HG02623 (cell line): ENCODE results near the gene AKAP10.
"Not testable (repeated sequence)": the region's sequence is repeated elsewhere in the genome, so short reads cannot be mapped to it uniquely, and the experiment has no call there.

Experiments used
- ATAC-seq: cut with Tn5 transposase; IDR thresholded peaks from one replicate; pipeline ENCODE4 v1.9.1; 2021; ENCODE audit warnings: moderate library complexity; ENCODE audit not compliant: unreplicated experiment

The AKAP10 gene, protein sequence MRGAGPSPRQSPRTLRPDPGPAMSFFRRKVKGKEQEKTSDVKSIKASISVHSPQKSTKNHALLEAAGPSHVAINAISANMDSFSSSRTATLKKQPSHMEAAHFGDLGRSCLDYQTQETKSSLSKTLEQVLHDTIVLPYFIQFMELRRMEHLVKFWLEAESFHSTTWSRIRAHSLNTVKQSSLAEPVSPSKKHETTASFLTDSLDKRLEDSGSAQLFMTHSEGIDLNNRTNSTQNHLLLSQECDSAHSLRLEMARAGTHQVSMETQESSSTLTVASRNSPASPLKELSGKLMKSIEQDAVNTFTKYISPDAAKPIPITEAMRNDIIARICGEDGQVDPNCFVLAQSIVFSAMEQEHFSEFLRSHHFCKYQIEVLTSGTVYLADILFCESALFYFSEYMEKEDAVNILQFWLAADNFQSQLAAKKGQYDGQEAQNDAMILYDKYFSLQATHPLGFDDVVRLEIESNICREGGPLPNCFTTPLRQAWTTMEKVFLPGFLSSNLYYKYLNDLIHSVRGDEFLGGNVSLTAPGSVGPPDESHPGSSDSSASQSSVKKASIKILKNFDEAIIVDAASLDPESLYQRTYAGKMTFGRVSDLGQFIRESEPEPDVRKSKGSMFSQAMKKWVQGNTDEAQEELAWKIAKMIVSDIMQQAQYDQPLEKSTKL

DNA sequence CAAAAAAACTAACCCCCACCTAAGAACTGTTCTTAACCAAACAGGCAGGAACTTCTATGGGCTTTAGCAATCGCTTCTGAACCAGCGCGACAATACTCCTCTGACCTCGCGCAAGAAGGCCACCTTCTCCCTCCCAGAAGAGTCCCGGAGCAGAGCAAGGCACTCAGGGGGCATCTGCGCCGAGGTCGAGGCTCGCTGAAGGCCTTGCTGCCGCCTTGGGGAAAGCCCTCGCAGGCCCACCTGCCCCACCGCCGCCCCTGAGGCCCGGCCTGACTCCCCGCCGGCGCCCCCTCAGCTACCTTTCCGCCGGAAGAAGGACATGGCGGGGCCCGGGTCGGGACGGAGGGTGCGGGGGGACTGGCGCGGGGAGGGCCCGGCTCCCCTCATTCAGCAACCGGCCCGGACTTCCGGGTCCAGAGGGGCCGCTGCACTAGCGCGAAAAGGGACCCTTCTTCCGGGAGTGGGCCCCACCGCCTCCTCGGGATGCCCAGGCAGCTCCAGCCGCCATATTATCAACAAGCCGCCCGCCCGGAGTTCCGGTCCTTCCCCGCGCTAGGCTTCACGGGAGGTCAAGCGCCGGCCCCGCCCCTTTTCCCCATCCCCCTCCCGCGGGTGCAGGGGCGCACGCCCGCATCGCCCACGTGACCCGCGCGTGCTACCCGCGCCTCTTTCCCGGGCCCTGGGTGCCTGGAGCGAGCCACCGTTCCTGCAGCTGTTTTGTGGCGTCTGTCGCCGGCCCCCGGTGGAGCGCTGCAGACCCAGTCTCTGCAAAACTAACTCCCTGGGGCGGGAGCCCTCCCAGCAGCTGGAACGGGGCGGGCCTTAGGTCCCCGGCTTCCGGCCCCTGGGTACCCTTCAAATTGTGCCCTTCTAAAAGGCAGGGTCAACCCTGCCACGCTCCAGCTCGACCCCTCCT is at the start of gene AKAP10:
Gene AKAP10 (minus strand): TSS at position 536 of the 916 bp plus-strand sequence. CDS start 149 bp downstream, at position 387.
- ATAC-seq: peak; percentile 77

DNA sequence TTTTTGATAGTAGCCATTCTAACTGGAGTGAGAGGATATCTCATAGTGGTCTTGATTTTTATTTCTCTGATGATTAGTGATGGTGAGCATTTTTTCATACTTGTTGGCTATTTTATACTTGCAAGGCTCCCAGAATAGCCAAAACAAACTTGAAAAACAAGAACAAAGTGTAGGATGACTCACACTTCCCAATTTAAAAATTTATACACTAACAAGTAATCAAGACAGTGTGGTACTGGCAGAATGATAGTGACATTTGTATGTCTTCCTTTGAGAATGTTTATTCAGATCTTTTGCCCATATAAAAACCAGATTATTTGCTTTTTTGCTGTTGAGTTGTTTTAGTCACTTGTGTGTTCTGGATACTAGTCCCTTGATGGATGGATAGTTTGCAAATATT is 49.3 kb upstream of the AKAP10 start:
- ATAC-seq: no peak

DNA sequence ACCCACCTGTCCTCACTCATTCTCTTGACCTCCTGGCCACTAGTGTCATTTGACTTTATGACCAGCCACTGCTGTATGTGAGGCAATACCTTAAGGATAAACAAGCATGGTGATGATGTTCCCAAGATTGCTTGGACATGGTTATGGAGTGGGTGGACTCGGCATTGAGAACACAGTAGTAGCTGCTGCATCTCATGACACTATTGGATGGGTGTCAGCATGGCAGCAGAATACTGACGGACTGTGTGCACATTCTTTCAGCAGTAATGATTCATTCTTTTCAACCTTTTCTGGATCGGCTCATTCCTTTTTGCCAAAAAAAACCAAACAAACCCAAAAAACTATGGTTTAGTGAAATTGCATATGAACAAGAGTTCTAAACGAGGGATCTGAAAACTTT is 45.1 kb upstream of the AKAP10 start:
- no peak for ATAC-seq

DNA sequence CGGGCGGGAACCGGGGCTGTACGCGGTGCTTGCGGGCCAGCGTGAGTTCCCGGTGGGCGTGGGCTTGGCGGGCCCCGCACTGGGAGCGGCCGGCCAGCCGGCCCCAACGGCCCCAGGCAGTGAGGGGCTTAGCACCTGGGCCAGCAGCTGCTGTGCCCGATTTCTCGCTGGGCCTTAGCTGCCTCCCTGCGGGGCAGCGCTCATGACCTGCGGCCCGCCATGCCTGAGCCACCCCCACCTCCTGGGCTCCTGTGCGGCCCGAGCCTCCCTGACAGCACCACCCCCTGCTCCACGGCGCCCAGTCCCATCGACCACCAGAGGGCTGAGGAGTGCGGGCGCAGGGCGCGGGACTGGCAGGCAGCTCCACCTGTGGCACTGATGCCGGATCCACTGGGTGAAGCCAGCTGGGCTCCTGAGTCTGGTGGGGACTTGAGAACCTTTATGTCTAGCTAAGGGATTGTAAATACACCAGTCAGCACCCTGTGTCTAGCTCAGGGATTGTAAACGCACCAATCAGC is 38.9 kb upstream of the AKAP10 start:
- ATAC-seq: not testable (repeated sequence)

DNA sequence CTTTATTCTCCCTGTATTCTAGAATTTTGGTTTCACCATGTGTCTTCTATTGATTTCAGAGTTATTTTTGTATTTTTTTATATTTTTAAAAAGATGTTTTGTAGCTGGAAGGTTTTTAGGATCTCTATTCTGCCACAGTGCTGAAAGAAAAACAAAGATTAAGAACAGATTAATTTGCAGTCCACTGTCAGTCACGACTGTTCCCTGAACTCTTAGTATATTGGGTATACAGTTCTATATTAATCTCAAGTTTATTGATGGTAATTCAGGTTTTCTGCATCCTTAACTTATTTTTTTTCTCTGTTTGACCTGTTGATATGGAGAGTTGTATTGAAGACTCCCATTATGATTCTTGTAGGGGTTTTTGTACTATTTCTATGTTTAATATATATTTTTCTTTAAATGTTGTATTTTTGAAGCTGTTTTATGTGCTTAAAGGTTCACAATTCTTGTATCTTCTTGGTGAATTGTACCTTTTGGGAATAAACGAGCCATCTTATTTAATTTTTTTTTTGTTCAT is 34.4 kb upstream of the AKAP10 start:
- ATAC-seq: no peak

DNA sequence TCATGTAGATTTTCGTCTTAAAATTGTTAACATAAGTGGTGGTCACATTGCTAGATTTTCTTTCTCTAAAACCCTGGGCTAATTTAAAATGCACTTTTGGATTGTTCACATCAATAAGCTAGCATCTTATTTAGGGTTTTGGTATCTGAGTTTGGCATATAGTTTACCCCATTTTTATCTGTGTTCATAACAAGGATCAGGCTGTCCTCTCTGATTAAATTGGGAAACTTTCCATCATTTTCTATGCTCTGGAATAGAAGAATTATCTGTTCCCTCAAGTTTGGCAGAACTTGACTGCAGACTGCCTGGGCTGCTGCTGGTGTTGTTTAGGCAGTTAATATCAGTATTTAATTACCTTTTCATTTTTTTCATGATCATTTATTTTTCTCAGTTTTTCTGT is 33.3 kb upstream of the AKAP10 start:
- ATAC-seq: no peak

DNA sequence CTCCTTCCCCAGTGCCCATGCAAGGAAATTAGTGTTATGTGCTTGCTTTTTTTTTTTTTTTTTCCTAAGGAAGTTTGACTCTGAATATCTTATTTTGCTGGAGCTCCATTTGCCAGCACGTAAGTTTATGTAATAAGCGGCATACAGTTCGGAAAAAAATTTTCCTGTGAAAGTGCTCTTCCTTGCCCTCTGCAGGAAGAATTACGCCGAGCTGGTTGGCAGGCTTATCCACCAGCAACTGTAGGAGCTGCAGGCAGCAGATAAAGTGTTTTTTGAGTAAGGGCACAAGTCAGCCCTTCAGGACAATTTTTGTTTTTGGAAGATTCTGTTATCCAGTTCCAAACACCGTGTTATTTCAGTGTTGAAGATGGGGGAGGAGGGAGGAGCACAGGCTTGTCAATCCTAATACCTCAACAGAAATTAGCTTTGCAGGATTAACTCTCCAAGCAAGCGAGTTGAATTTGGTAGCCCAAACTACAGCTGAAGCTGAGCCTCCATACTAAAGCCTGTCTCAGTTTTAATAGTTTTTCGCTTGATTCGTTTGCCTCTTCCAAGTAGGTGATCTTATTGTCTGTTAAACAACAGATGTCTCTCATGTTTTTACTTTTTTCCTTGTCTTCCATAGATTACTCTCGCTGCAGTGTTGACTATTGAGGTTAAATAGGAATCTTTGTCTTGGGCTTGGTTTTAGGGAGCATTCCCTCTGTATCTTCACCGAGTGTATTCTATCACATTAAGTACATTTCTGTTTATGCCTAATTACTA is 32.7 kb upstream of the AKAP10 start:
- ATAC-seq: no peak

DNA sequence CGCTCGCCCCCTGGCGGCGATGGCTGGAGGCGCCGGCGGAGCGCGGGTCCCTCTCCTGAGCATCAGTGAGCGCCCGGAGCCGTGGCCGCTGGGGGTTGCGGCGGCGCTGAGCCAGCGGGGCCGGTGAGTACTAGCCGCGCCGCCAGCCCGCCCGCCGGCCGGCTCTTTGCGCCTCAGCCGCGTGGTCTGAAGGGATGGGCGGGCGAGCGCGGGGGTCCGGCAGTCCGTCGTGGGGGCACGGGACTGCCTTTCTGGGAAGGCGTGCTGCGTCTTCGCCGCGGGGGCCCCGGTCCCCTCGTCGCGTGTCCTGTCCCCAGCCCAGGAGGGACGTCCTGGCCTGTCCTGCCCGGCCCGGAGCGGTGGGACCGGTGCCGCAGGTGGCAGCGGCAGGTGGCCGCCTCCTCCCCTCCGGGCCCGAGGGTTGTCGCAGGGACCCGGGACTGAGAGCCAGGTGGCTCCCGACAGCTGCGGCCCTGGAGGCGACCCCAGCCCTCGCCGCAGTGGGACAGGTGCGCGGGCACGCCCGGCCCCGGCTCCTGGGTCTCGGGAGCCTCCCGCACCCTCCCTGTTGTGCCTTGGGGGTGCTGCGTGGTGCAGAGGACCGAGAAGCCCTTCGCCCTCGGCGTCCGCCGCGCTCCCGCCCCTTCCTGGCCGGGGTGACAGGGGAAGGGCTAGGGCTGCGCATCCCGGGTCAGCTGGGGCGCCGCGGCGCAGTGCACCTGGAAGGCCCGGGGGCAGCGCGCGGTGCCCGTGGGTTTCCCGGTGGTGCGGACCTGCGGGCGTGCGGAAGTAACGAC is 31.9 kb upstream of the AKAP10 start, which contains the start of gene SPECC1:
Gene SPECC1 (plus strand): TSS at position 58 of the 797 bp plus-strand sequence. CDS start 87,293 bp downstream, outside the sequence.
- ATAC-seq: peak; percentile 87

DNA sequence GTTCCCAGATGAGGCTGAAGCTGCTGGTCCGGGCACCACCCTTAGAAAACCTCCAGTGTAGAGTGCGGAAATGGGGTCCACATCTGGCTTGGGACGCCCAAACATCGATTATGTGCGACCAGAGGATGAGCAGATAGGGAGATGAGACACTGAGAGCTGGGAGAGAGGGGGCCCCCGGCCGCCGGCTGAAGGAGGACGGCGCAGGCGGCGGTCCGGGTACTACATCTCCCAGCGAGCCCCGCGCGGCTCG is 31.3 kb upstream of the AKAP10 start:
- no peak for ATAC-seq

DNA sequence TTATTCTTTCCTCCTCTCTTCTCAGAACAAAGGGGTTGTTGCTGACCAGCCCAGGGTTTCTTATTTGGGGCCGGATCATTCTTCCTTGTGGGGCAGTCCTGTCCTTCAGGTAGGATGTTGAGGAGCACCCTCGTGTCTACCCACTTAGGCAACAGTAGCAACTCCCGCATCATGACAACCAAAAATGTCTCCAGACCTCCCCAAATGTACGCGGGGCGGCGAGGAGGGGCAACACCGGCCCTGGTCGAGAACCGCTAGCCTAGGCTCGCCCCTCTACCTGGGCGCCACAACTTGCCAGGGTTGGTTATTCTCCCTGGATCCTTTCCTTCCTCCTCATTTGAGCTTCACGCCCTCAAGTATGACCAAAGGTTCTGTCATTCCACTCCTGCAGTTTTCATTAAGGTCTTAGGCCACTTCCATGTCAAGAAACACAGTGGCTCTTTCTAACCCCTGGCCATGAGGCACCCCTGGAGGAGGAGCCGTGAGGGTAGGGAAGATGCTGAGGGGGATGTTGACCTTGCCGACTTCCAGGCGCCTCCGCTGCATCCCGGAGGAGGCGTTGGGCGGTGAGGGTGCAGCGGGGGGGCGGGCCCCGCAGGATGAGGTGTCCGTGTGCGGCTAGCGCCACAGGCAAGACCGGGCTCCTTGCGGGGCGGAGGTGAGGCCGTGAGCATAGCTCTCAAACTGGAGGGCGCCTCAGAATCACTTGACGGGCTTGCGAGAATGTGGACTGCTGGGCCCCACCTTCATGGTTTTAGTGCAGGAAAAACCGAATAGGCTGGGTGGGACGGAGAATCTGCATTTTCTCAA is 30.8 kb upstream of the AKAP10 start:
- no peak for ATAC-seq

DNA sequence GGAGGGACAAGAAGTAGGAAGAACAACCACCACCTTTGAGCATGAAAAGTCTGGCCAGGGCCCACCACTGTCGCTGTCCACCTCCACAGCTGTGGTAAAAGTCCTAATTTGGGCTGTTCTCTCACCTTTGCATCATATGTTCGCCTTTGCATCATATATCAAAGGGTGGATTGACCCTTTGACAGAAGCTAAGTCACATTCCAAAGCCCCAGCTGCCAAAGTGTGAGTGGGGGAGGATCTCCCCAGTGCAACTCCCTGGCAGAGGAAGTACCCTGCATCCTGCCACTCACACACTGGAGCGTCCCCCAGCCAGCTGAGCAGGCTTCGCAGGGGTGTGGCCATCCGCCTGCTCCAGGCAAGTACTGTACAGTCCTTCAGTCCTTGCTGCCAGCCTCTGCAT is 18.9 kb upstream of the AKAP10 start:
- no peak for ATAC-seq

DNA sequence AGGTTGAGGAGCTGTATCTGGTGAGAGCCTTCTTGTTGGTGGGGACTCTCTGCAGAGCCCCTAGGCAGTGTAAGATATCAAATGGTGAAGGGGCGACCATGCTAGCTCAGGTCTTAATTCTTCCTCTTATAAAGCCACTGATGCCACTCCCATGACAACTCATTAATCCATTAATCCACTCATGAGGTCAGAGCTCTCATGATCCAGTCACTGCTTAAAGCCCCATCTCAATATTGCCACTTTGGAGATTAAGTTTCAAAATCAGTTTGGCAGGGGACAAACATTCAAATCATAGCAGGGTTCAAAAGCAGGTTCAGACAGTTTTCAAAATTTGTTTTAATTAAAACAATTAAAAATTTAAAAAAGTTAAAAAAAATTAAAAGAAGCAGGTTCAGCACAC is 18.5 kb upstream of the AKAP10 start:
- no peak for ATAC-seq

DNA sequence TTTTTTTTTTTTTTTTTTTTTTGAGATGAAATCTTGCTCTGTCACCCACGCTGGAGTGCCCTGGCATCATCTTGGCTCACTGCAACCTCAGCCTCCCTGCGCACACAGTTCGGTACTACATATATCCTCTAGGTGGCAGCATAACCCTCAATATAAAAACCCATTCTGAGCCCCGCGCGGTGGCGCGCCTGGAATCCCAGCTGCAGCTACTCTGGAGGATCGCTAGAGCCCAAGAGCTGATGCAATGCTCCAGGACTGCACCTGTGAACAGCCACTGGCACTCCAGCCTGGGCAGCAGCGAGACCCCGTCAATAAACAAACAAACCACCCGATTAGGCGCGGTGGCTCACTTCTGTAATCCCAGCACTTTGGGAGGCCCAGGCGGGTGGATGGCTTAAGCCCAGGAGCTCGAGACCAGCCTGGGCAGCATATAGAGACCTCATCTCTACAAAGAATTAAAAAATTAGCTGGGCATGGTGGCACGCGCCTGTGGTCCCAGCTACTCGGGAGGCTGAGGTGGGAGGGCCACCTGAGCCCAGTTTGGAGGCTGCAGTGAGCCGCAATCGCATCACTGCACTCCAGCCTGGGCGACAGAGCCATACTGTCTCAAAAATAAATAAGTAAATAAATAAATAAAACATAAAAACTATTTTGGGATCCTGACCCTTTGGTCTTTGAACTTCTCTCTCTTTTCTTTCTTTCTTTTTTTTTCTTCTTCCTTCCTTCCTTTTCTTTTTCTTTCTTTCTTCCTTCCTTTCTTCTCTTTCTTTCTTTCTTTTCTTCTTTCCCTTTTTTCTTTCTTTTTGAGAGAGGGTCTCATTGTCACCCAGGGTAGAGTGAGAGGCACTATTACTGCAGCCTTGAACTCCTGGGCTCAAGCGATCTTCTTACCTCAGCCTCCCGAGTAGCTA is 15.4 kb upstream of the AKAP10 start:
- ATAC-seq: no peak

DNA sequence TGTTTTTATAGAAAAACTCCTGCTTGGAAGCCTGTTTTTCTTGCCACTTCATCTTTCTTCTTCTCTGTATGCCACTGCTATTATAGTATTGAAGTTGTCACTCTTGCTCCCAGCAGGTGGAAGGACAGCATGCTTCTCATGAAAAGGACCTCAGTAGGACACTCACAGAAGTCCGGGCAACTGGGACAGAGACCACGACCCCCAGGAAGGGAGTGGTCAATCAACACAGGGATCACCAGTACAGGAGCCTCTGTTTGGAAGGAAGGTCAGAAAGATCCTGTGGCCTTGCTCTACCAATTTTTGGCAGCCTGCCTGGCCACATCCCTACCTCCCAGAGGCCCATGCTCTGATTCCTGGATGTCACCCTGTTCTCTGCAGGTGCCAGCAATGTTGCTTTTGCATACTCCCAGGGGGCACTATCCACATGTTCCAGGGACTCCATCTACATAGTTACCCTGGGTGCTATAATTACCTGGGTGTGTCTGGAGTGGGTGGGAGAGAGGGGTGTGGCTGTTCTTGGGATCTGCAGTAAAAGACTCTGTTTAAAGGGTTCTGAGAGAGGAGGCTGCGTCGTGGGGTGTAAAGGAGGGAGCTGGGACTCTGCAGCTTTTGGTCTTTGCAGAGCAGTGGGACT is 13.7 kb upstream of the AKAP10 start:
- ATAC-seq: no peak

DNA sequence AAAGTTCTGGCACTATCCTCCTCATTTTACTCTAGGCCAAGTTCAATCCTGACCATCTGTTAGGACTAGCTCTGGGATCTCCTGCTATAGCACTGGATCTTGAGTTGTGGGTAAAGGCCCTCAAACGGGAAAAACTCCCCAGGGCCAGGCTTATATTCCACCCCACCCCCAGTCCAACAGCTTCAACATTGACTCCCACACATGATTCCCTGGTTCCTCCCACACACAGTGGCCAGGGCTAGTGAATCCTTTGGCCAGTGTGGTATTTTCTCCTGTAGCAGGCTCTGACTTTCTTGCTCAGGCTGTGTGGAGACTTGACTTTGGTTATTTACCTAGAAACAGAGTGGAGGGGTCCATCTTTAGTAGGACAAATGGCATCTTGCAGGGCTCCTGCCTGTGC is 10.3 kb upstream of the AKAP10 start:
- no peak for ATAC-seq

DNA sequence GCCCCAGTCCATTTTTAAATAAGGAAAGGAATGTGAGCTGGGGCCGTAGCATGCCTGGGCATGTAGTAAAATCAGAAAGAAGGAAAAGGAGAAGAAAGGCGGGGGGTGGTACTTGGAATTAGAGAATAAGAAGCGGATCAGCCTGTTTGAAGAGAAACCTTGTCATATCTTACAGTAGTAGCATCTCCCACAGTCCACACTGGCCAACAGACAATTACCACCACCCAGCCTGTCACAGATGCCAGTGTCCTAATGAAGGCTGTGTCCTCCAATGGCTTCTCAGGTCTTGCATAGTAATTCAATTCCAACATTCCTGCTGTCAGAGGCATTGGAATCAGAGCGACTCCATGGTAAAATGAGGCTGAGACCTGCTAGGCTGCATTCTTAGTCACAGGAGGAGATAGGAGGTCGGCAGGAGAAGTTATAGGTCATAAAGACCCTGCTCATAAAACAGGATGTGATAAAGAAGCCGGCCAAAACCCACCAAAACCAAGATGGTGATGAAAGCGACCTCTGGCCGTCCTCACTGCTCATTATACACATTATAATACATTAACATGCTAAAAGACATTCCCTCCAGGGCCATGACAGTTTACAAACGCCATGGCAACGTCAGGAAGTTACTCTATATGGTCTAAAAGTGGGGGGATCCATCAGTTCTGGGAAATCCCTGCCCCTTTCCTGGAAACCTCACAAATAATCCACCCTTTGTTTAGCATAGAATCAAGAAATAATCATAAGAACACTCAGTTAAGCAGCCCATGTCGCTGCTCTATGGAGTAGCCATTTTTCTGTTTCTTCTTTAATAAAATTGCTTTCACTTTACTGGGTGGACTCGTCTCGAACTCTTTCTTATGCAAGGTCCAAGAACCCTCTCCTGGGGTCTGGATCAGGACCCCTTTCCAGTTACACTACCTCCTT is 9.6 kb upstream of the AKAP10 start:
- no peak for ATAC-seq
